DMS79 treated with DMSO at 0.1 percent for 48 hours (cell line): ENCODE results near the gene PFDN5.
A peak's percentile ranks its signal among the peaks of the same experiment; 100 is the strongest.

Experiments
- DNase-seq: peaks from one replicate; lab custom pipeline; 2025; lab: John Stamatoyannopoulos, UW

PFDN5 gene

GRCh38 chr12:53295070-53295890 lies at the start of gene PFDN5:
TSS of gene PFDN5 (plus strand) at chr12:53295542. CDS start at chr12:53295568, 26 bp downstream.
- DNase-seq: peak; percentile 63

GRCh38 chr12:53251477-53252348 lies 43.6 kb upstream of the PFDN5 start:
- peak; percentile 52 for DNase-seq

- no peak for DNase-seq
Observed at GRCh38 chr12:53252349-53252916, 42.9 kb upstream of the PFDN5 start.

- no peak for DNase-seq
Observed at GRCh38 chr12:53253298-53253697, 42.0 kb upstream of the PFDN5 start.

- no peak for DNase-seq
Observed at GRCh38 chr12:53254816-53255545, 40.4 kb upstream of the PFDN5 start.

GRCh38 chr12:53255996-53256395 lies 39.3 kb upstream of the PFDN5 start:
- no peak for DNase-seq

GRCh38 chr12:53258541-53259539 lies 36.5 kb upstream of the PFDN5 start:
- no peak for DNase-seq

GRCh38 chr12:53259891-53260290 lies 35.5 kb upstream of the PFDN5 start:
- DNase-seq: no peak

- no peak for DNase-seq
Observed at GRCh38 chr12:53265783-53266182, 29.6 kb upstream of the PFDN5 start.

GRCh38 chr12:53267306-53267998 lies 27.9 kb upstream of the PFDN5 start:
- no peak for DNase-seq

GRCh38 chr12:53267999-53268629 lies 27.2 kb upstream of the PFDN5 start, which contains the start of gene ESPL1:
TSS of gene ESPL1 (plus strand) at chr12:53268299. CDS start at chr12:53268767, 468 bp downstream.
- DNase-seq: peak; percentile 21

- DNase-seq: no peak
Observed at GRCh38 chr12:53268630-53269562, 26.4 kb upstream of the PFDN5 start.

GRCh38 chr12:53274445-53274844 lies 20.9 kb upstream of the PFDN5 start:
- DNase-seq: no peak

- no peak for DNase-seq
Observed at GRCh38 chr12:53276511-53276910, 18.8 kb upstream of the PFDN5 start.

- no peak for DNase-seq
Observed at GRCh38 chr12:53277981-53278380, 17.4 kb upstream of the PFDN5 start.

GRCh38 chr12:53279283-53279869 lies 16.0 kb upstream of the PFDN5 start:
- no peak for DNase-seq

GRCh38 chr12:53279888-53280498 lies 15.3 kb upstream of the PFDN5 start:
- DNase-seq: no peak
